Fibroblast of villous mesenchyme (primary cell): ENCODE results near the gene UBTD2. TPM values are rescaled to one million over a fixed set of nuclear protein-coding genes. Genes with fewer than 3 reads are reported as not detected.
"Not testable (repeated sequence)": the region's sequence is repeated elsewhere in the genome, so short reads cannot be mapped to it uniquely, and the experiment has no call there.

Experiments used
- DNase-seq: peaks from one replicate; pipeline ENCODE4 v3.0.0-alpha.2; 2010; ENCODE audit warnings: low read depth
- H3K4me3 ChIP-seq: 2 replicates; pipeline ENCODE4 v1.5.1; 2011; ENCODE audit warnings: low read depth, mild to moderate bottlenecking, low read length
- total RNA-seq: library from RNA; depleted of rRNA; stranded (reverse); fragments of >200 nt; gene quantifications from 2 replicates; pipeline ENCODE4 v1.2.3, GENCODE V29; 2012
- TF ChIP-seq, protein P1 (sequence below): IDR thresholded peaks from 2 replicates; pipeline ENCODE4 v1.5.1; 2012; ENCODE audit warnings: low read depth, mild to moderate bottlenecking, low read length; ENCODE audit not compliant: insufficient read depth

Gene UBTD2
- total RNA-seq, 1 donor = 23.7 TPM

DNA sequence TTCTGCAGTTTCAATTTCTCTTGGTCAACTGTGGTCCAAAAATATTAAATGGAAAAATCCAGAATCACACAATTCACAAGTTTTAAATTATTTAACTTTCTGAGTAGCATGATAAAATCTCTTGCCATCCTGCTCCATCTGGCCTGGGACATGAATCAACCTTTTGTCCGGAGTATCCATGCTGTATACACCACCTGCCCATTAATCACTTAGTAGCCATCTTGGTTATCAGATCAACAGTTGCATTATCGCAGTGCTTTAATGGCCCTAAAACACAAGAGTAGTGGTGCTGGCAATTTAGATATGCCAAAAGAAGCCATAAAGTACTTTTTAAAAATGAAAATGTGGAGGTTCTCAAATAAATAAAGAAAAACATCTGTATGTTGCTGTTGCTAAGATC lies 64.3 kb downstream of the UBTD2 start:
- no peak overlapping the region for H3K4me3 ChIP-seq
- TF ChIP-seq, protein P1, sequence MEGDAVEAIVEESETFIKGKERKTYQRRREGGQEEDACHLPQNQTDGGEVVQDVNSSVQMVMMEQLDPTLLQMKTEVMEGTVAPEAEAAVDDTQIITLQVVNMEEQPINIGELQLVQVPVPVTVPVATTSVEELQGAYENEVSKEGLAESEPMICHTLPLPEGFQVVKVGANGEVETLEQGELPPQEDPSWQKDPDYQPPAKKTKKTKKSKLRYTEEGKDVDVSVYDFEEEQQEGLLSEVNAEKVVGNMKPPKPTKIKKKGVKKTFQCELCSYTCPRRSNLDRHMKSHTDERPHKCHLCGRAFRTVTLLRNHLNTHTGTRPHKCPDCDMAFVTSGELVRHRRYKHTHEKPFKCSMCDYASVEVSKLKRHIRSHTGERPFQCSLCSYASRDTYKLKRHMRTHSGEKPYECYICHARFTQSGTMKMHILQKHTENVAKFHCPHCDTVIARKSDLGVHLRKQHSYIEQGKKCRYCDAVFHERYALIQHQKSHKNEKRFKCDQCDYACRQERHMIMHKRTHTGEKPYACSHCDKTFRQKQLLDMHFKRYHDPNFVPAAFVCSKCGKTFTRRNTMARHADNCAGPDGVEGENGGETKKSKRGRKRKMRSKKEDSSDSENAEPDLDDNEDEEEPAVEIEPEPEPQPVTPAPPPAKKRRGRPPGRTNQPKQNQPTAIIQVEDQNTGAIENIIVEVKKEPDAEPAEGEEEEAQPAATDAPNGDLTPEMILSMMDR = no peak
- DNase-seq = no peak

GRCh38 chr5:172216345-172216744 lies 67.2 kb downstream of the UBTD2 start:
- DNase-seq = no peak
- no peak overlapping the region for H3K4me3 ChIP-seq
- TF ChIP-seq, protein P1 = no peak

DNA sequence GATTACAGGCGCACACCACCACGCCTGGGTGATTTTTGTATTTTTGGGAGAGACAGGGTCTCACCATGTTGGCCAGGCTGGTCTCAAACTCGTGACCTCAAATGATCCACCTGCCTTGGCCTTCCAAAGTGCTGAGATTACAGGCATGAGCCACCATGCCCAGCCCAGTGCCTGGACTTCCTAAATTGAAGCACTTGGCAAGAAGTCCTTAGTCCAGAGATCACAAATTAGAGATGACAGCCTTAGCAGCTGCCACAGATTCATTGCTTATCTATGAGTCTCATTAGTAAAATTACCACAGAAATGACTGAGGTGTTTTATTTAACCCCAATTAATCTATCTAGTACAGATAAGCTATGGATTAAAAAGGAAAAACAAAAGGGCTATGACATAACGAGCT lies 70.4 kb downstream of the UBTD2 start:
- TF ChIP-seq, protein P1 = no peak
- no peak for DNase-seq
- H3K4me3 ChIP-seq = no peak overlapping the region

- no peak overlapping the region for H3K4me3 ChIP-seq
- no peak for DNase-seq
- TF ChIP-seq, protein P1 = no peak
Observed at GRCh38 chr5:172211676-172212075, 71.9 kb downstream of the UBTD2 start.

- TF ChIP-seq, protein P1 = no peak
- no peak overlapping the region for H3K4me3 ChIP-seq
- no peak for DNase-seq
Observed at GRCh38 chr5:172209714-172210113, 73.8 kb downstream of the UBTD2 start.

DNA sequence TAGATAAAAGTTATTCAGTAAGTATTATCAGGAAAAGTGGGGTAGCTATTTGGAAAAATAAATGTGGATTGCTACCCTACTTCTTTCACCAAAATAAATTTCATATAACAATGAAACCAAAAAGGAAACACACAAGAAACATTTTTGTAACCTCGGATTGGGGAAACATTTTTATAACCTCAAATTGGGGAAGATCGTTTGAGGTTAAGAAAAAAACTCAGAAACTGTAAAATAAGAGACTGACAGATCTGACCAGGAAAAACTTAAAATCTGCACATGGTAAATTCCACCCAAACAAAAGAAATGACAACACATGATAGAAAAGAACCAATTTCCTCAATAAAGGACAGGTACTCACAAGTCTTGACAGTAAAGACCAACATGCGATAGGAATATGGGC lies 76.1 kb downstream of the UBTD2 start:
- DNase-seq = no peak
- no peak overlapping the region for H3K4me3 ChIP-seq
- TF ChIP-seq, protein P1 = no peak

- H3K4me3 ChIP-seq, DNase-seq: not testable (repeated sequence)
Observed at GRCh38 chr5:172205984-172206383, 77.6 kb downstream of the UBTD2 start.
